HT1080 (cell line): ENCODE measurements around the gene SLC5A5. TPM values are rescaled to one million over a fixed set of nuclear protein-coding genes. Genes with fewer than 3 reads are reported as not detected.

Experiments used
- DNase-seq: peaks from one replicate; pipeline ENCODE4 v3.0.0-alpha.2; 2015; ENCODE audit warnings: low read depth
- total RNA-seq: library from RNA; depleted of rRNA; stranded (reverse); fragments of >200 nt; shearing (Covaris generic); gene quantifications from 2 replicates; pipeline ENCODE4 v1.2.3, GENCODE V29; 2014

SLC5A5 gene
- total RNA-seq, 1 experiment from 2014 or later: not detected

DNA sequence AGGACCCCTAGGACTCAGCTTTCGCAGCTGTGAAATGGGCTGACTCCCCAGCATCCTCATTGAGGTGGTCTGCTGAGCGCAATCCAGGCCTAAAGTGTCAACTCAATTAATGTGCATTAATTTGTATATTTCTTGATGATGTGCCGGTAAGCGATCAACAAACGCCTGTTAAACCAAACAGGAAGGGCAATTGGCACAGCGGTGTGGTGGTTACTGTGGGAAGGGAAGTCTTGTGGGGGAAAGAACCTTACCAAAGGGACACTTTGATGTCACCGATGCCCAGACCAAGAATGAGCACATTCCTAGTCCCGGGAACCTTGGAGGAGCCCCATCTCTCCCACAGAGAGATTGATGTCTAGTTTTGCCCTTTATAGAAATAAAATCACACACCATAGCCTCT lies 25.6 kb upstream of the SLC5A5 start:
- DNase-seq: no peak

DNA sequence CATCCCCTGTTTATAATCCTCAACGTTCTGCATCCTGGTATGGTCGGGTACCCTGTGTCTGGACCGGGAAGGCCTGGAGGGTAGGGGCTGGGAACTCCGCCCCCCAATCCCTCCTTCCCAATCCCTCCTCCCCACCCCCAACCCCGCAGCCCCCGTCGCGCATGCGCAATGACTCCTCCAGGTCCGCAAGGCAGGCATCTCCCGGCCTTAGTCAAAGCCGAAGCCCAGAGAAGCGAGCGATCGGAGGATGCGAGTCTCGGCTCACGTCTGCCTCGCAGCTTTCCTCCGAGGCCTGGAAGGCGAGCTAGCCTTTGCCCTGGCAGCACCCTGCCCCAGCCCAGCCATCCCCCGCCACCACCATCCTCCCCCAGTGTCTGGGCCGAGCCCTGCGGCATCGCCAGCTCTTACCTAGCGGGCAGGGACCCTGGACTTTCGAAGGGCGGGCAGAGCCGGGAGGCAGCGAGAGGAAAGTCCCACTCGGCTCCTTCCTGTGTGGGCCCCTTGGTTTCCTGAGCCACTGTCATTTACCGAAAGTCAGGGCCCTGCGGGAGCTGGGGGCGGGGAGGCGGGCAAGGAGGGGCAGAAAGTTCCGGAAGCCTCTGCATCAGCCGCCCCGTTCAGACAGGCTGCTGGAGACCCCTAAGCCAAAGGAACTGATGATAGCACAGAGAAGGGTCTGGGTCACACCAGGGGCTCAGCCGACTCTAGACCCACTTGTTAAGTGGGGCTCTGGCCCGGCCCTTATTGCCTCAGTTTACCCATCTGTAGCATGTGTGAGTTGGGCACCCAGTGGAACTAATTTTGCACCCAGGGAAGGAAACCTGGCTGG lies 24.0 kb upstream of the SLC5A5 start, which contains the start of gene JAK3:
Gene JAK3, minus strand, starts transcription at position 445 of the 829 bp plus-strand sequence. CDS start 3,565 bp downstream, outside the sequence.
- DNase-seq: no peak

DNA sequence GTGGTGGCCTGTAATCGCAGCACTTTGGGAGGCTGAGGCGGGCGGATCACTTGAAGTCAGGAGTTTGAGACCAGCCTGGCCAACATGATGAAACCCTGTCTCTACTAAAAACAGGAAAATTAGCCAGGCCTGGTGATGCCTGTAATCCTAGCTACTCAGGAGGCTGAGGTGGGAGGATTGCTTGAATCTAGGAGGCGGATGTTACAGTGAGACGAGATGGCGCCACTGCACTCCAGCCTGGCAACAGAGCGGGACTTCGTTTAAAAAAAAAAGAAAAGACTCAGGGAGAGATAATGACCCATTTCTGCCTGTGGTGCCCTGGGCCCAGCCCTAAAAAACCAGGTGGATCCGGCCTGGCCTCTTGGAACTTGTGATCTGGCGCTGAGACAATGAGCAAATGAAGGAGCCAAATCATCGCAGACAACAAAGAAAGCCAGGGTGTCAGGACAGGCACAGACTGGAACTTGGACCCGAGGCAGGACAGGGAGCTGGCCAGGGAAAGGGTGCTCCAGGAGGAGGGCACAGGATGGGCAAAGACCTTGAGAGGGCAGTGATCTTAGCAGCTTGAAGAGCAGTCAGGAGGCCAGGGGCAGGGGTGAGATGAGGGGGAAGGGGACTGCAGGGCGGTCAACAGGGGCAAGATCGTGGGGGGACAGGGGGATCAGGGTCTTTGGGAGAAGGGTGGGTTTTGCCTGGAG lies 23.0 kb upstream of the SLC5A5 start:
- no peak for DNase-seq

DNA sequence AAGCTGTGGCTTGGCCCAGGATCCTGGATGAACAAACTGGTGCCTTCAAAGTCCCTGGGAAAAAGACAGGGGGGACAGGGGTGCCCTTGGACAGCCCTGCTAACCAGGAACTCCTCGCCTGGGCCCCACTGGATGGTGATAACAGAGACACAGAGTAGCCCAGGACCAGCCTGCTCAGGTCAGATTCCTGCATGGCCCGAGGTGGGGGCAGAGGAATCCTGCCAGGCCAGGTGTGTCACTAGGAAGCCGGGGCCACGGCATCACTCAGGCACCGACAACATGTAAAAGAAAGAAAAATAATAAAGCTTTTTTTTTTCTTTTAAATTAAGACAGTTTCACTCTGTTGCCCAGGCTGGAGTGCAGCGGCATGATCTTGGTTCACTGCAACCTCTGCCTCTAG lies 17.7 kb upstream of the SLC5A5 start:
- no peak for DNase-seq

DNA sequence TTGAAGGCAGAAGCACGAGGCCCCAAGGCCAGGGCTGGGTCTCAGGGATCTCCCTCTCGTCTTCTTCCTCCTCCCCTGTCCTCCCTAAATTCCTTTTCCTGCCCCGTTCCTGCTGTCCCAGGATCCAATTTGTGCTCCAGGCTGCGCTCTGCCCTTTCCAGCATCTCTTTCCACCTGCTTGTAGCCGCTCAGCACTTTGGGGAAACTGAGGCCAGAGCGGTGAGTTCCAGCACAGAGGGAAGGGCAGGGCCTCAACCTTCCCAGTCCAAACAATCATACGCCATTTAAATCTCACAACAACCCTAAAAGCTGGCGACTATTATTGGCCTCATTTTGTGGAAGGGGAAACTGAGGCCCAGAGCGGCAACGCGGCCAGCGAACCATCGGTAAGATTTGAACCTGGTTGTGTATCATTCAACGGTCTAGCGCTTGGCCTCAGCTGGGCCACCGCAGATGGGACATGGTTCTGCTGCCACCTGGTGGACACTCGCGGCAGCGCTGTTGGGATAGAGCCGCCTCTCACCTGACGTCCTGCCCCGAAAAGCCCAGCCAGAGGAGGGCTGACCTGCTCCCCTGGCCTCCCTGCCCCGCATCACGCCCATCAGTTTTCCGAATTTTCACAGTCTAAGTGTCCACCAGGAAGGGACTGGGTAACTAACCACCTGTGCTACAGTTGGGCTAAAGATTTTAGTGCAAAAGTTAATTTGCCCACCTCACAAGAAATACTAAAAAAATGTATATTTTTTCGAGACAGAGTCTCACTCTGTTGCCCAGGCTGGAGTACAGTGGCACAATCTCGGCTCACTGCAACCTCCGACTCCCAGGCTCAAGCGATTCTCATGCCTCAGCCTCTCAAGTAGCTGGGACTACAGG lies 16.2 kb upstream of the SLC5A5 start:
- peak; percentile 65 for DNase-seq

DNA sequence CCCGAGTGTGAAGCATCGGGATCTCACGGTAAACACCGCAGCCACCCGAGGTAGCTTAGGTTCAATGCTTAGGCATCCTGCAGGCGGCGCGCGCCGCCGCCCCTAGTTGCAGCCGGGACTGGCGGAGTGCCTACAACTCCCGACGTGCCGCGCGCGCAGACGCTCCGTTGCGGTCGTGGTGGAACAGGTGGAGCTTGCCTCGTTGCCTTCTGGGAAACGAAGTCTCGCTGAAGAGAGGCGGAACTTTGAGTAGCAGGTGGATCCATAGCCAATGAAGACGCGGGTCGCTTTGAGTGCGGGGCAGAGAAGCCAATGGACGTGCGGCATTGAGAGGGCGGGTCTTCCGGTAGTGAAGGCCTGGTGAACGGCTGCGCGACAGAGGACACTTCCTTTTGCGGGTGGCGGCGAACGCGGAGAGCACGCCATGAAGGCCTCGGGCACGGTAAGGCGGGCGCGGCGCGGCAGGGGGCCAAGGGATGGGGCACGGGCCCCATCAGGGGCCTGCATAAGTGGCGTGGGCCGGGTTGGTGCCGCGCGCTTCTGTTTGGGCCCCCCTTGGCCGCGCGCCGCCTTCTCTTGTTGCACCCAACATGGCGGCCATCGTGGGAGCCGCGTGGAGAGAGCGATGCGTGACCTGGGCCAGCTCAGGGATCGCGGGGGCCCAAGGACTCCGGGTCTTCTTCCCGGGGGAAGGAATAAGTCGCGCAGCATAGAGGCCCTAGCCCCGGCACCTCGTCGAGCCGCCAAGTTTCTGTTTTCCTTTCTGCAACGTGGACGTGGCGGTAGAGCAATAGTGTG lies 12.0 kb upstream of the SLC5A5 start, which contains the start of gene RPL18A:
Gene RPL18A, plus strand, starts transcription at position 378 of the 798 bp plus-strand sequence. Its CDS starts 47 bp downstream, at position 425.
- DNase-seq: peak; percentile 99

DNA sequence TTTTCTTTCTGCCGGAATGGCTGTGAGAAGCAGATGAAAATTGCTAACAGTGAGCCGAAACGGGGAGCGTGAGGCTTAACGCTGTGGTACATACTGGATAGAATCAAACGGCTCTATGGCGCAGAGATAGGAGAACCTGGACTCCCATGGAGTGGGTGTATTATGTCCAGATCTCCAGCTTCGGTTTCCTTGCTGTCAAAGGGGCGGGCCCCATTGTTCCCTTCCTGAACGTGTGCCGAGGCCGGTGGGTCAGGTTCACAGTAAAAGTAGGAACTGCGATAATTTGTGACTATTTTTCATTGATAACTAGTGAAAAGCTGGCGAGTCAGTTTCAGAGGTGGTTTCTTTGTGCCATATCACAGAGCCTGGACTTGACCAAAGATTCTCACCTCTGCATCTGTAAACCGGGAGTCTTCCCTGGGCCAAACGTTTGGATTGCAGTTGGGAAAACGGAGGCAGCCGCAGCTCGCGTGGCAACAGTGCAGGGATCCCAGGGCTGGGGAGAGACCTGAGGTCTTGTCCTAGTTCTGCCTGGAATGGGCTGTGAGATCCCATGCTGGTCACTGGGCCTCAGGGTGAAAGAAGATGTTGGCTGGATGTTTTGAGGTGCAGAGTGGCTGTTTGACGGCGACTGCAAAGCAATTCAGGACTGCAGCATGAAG lies 11.3 kb upstream of the SLC5A5 start:
- DNase-seq: no peak

DNA sequence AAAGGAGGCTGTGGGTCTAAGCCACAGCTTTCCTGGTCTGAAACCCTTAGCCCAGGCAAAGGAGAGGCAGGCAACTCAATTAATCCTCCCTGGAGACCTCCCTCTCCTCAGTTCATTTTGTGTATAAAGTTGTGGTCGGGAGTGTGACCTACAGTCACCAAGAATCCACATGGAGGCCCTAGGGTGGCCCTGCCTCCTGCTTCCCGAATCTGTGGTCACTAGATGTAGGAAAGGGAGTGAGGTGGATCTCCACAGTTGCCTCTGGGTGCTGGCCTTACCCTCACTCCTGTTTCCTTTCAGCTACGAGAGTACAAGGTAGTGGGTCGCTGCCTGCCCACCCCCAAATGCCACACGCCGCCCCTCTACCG lies 10.8 kb upstream of the SLC5A5 start:
- no peak for DNase-seq

DNA sequence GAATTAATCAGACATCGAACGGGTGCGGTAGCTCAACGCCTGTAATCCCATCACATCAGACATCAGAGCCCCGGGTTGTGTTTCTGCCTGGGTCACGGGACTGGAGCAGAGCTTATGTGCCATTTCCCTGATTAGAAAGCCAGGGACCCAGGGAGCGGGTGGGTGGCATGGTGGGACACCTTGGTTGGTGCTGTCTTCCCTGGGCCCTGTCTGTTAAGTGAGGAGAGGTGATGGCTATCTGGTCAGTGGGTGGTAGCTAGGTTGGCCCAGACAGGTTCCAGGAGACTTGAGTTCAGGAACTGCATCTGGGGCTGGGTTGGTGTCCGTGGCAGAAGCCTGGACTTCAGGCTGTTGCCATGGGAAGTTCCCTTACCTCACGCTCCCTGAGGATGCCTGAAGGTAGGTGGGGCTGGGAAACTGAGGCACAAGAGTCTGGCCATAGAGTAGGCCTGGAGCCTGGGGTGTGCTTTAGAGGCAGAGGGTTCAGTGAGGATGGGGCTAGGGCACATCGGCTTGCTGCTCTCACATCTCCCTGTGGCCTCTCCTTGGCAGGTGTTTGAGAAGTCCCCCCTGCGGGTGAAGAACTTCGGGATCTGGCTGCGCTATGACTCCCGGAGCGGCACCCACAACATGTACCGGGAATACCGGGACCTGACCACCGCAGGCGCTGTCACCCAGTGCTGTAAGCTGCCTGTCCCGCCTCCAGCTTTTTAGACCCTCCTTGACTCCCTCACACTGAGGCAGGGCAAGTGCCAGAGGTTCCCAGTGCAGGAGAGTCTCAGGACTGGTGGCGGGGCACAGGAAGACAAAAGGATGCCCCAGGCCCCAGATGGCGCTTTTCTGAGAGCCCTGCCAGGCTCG lies 10.0 kb upstream of the SLC5A5 start:
- DNase-seq: no peak

DNA sequence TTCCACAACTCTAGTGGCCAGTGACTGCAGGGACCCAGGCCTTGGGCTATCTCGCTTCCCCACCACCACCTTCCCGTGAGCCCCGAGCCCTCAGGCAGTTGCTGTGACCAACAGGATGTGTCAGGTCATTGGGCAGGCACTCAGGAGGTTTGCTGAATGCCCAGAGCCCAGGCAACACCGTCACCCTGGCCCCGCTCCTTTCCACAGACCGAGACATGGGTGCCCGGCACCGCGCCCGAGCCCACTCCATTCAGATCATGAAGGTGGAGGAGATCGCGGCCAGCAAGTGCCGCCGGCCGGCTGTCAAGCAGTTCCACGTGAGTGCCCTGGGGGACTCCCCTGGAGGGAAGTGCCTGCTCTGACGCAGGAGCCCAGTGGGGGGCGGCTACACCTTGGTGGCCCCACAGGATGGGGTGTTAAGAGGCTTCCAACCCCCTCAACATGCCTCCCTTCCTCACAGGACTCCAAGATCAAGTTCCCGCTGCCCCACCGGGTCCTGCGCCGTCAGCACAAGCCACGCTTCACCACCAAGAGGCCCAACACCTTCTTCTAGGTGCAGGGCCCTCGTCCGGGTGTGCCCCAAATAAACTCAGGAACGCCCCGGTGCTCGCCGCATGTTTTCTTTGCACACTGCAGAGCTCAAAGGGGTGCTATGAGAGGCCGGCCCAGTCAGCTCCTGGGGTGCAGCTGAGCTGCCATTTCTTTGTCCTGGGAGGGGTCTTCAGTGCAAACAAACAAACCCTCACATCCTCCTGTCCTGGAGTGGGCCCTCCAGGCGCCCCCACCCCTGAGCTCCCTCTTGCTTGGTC lies 8.8 kb upstream of the SLC5A5 start:
- no peak for DNase-seq

DNA sequence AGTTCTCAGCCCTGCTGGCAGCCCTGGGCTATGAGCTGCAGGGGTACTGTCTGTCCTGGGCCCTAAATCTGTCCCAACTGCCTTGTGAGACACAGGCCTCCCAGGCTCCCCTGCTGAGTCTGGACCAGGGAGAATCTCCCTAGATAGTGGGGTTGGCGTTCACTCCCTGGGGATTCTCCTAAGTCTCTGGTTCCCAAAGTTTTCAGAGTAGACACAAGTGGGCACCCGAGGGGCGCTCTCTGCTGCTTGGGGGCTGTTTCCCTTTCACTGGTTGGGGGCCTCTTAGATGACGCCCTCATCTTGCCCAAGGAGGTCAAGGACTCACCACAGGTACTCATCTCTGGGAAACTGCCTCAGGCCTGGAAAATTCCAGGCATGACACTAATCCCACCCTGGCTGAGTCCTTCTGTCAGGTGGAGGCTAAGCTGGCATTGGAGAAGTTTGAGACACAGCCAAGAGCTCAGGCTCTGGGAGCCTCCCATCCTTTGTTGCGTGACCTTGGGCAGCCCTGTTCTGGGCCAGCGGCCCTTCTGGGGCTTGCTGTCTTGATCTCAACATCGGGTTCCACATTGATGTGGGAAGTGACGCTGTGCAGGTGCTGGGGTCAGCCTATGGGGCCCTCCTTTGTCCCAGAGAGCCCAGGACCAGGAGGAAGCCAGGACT lies 8.1 kb upstream of the SLC5A5 start:
- no peak for DNase-seq

DNA sequence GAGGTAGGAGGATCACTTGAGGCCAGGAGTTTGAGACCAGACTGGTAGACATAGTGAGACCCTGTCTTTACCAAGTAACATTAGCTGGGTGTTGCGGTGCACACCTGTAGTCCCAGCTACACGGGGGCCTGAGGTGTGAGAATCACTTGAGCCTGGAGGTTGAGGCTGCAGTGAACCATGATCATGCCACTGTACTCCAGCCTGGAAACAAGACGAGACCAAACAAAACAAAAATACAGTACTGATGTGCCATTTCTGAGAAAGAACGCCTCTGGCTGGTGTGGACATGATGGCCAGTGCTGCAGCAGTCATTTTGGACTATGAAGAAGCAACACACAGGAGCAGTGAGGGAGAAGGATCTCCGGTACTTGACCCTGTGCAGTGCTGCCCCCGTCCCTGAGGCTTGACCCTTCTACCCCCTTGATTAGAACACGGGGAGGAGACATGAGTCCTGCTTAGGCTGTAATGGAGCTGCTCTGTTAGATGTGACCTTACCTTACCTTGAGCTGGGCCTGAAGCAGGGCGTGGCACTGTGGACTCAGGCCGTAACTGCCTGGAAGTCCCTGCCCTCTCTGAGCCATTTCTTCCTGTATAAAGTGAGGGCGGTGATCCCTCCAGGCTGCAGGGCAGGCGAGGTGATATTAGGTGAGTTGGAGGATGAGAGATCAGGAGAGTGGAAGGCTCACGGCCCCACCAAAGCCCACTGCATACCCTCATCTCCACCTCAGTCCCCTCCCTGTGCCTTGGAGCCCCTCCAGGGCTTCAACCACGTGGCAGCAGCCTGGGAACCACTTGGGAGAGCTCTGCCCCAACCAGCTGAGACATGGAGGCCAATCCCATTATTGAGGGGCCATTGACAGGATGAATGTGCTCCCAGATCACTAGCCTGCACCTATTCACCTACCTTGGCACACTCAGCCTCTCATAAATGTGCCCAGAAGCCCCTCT lies 6.1 kb upstream of the SLC5A5 start:
- DNase-seq: peak; percentile 60

DNA sequence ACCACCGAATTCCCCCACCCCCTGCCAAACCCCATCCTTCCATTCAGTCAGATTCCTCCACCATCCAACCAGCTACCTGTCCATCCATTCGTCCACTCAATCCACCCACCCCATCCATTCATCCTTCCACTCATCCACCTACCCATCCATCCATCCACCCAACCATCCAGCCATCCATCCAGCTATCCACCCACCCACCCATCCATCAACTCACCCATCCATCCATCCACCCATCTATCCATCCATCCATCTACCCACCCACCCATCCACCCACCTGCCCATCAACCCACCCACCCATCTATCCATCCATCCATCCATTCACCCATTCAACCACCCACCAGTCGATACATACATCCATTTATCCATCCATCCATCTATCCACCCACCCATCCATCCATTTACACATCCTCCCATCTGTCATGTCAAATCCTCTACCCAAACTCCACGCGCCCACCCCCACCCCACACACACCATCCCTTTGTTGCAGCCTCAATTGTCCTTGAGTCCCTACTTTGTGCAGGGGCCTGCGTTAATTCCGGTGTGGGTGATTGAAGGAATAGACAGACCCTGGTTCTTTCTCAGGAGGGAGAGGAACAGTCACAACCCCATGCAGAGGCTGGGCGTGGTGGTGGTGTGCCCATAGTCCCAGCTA lies 5.3 kb upstream of the SLC5A5 start:
- no peak for DNase-seq

DNA sequence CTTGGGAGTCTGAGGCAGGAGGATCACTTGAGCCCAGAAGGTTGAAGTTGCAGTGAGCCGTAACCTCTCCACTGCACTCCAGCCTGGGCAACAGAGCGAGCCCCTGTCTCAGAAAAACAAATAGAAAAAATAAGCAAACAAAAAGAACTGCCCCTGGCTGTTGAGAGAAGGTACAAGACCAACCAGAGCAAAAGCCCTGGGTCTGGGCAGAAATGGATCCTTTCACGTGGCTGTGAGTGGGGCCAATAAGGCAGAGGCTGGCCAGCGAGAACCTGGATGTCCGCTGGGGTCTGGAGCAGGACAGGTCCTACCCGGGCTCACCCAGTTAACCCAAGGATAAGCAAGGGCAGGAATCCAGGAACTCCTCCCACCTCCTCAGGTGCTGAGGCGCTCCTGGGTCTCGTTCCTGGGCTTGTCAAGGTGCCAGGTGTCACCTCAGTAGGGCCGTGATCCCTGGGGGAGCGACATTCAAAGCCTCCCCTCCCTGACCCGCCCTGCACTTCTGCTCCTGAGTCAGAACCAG lies 4.7 kb upstream of the SLC5A5 start:
- no peak for DNase-seq

DNA sequence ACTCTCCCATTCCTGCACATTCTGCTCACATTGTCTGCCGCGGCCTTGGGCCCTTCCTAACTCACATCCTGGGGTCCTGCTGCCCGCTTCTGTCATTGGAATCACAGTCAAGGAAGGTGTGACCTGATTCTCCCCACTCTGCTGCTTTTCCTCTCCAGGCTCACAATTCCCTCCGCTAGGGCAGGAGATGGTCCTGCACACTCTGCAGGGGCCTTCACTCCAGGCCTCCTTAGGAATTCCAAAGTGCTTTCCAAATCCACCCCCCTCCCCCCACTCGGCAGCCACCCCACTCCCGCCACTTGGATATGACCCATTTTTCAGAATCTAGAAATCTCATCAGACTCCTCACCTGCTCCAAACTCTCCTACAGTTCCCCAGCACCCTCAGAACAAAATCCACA lies 3.1 kb upstream of the SLC5A5 start:
- no peak for DNase-seq

DNA sequence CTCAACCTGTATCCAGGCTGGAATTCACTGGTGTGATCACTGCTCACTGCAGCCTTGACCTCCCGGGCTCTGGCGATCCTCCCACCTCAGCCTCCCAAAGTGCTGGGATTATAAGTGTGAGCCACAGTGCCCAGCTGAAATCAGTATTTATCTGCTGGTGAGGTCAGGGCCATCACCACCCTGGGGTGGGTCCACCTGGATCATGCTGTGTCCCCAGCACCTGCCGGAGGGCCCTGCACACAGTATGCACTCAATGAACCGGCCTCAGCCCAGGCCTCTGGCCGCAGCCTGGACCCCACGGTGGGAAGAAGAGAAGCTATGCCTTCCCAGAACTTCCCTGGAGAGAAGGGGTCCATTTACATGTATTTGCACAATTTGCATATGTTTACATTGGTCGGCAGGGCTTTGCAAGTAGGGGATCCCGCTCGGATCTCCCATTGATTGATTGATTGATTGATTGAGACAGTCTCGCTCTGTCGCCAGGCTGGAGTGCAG lies 2.6 kb upstream of the SLC5A5 start:
- no peak for DNase-seq
